Esophagus muscularis mucosa (tissue), 4 donors: ENCODE results near the gene MED26. TPM values are rescaled to one million over a fixed set of nuclear protein-coding genes. Genes with fewer than 3 reads are reported as not detected.

ENCODE experiments used
- DNase-seq: peaks from one replicate; pipeline ENCODE4 v3.0.0-alpha.2; 2017; ENCODE audit errors: extremely low spot score
- H3K27ac ChIP-seq, 4 donors: fragments of 200-600 bp; sonication (generic); replicated peaks in 1 of 4; 1 replicate in 3 of 4; 2 replicates in 1 of 4; pipeline ENCODE4 v1.5.1; 2016 to 2019; ENCODE audit warnings: mild to moderate bottlenecking in 1 of 4
- H3K27me3 ChIP-seq, 4 donors: fragments of 200-600 bp; sonication (generic); one replicate each; pipeline versions ENCODE4 v1.5.1 to v1.6.0; 2016 to 2019
- H3K36me3 ChIP-seq, 4 donors: fragments of 200-600 bp; sonication (generic); one replicate each; pipeline ENCODE4 v1.5.1; 2016 to 2019
- H3K4me1 ChIP-seq, 4 donors: fragments of 200-600 bp; sonication (generic); one replicate each; pipeline ENCODE4 v1.5.1; 2016 to 2019
- H3K4me3 ChIP-seq, 4 donors: fragments of 200-600 bp; sonication (generic); 1 replicate in 2 of 4; 2 replicates in 2 of 4; pipeline ENCODE4 v1.5.1; 2016 to 2019; ENCODE audit warnings: mild to moderate bottlenecking in 4 of 4, moderate library complexity in 1 of 4
- H3K9me3 ChIP-seq, 4 donors: fragments of 200-600 bp; sonication (generic); 1 replicate in 3 of 4; 2 replicates in 1 of 4; pipeline ENCODE4 v1.5.1; 2016 to 2019
- EP300 ChIP-seq: sonication (generic); formaldehyde crosslinking; IDR thresholded peaks from one replicate; pipeline ENCODE4 v1.6.1; 2017; ENCODE audit warnings: antibody characterized with exemption
- POLR2A ChIP-seq: fragments of 450-650 bp; IDR thresholded peaks from one replicate; pipeline ENCODE4 v1.6.1; 2017; ENCODE audit warnings: antibody characterized with exemption, moderate library complexity, mild to moderate bottlenecking, low read depth
- POLR2AphosphoS5 ChIP-seq, 2 donors: sonication (generic); formaldehyde crosslinking; IDR thresholded peaks; one replicate each; pipeline ENCODE4 v1.6.1; 2017; ENCODE audit warnings: antibody characterized with exemption in 2 of 2
- WGBS: methylation state at CpG from one replicate; pipeline ENCODE4 v1.1.5; 2018; 5-methylcytosine and 5-hydroxymethylcytosine counted together
- intact Hi-C: fragments of 100-400 bp; cut with DNase I; formaldehyde crosslinking; loops from one replicate; pipeline ENCODE4 v1.15.1; 2023
- total RNA-seq, 4 donors: library from RNA; depleted of rRNA; stranded (reverse); fragments of >200 nt; gene quantifications; one replicate each; pipeline versions ENCODE4 v1.1.0 to v1.2.1, GENCODE V29; 2016
- TF ChIP-seq, protein P1 (sequence below), 3 experiments: fragments of 200-600 bp in 2 of 3; fragments of 450-650 bp in 1 of 3; sonication (generic) in 2 of 3; IDR thresholded peaks; one replicate each; pipeline ENCODE4 v1.5.1; 2017 to 2019; ENCODE audit warnings: antibody characterized with exemption in 3 of 3, mild to moderate bottlenecking in 2 of 3, moderate library complexity in 1 of 3

Gene MED26
- total RNA-seq, 4 donors from 2014 or later = 4.2 to 11.7 (median 8.8) TPM

DNA sequence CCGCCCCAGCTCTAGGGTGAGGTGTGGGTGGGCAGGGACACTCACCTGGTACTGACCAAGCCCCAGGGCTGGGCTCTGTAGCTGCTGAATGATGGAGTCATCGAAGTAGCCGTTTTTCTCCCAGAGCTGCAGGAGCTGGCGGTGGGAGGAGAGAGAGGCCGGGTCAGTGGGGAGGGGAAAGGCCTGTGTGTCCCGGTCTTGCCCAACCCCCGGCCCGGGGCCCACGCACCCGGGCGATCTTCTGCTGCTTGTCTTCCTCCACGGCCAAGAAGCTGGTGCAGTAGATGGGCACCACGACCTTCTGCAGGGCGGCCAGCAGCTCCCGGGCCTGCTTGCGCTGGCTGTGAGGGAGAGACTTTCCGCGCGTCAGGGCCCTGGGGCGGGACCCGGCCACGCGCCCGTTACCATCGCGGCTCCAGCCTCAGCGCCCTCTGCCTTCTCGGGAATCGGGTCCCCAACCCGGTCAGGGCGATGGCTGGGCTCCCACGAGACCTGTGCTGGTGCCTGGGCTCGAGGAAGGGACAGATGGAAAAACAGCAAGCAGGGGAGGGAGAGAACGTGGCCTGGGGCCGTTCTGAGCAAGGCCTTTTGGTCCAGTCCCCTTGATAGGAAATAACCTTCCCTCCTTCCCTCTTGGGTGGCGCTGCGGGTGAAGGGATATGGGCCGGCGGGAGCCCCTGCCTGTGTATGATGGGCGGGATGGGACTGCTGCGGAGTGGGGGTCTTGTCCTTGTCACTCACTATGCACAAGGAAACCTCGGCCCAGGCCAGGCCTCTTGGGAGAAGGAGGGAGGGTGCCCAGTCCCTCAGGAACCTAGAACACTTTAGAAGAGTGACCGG, 97.2 kb downstream of the MED26 start:
- H3K4me3 ChIP-seq = no peak overlapping the region

DNA sequence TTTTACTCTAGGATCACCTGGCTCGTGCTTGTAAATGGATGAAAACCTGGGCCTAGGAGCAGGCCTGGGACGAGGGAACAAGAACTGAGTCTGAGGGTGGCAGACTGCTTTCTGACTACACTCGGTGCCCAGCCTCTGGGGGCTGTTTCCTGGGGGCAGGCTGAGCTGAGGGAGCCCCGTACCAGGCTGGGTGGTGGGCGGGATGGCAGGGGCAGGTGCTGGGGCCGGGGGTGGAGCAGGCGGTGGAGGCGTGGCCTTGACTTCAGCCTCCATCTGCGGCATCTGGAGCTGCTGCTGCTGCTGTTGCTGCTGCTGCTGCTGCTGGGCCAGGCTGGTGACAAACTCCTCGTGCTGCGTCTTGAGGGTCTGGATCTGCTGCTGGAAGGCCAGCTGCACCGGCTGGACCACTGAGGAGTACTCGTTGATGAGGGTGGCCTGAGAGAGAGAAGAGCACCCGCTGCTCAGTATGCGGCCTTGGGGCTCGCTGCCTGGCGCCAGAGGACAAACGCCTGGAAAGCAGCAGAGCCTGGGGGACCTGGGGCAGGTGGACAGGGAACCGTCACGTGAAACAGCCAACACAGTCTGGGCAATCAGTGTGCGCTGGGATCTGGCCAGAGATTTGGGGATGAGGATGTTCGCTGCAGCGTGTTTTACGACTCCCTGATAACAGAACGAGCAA, 98.4 kb downstream of the MED26 start:
- H3K4me3 ChIP-seq = no peak overlapping the region
- peaks cover 99 to 100% (median 100%) of the 10 kb centered on the region in 4 donors for H3K36me3 ChIP-seq
- DNase-seq = no peak
- intact Hi-C loops = no loop called here
- no peaks in the 10 kb centered on the region for H3K9me3 ChIP-seq
- no peak overlapping the region for H3K27ac ChIP-seq
- TF ChIP-seq EP300 (no peak), POLR2AphosphoS5 (IDR thresholded peaks at IDR 0.05) (no peak), POLR2A (no peak)
- TF ChIP-seq, protein P1, sequence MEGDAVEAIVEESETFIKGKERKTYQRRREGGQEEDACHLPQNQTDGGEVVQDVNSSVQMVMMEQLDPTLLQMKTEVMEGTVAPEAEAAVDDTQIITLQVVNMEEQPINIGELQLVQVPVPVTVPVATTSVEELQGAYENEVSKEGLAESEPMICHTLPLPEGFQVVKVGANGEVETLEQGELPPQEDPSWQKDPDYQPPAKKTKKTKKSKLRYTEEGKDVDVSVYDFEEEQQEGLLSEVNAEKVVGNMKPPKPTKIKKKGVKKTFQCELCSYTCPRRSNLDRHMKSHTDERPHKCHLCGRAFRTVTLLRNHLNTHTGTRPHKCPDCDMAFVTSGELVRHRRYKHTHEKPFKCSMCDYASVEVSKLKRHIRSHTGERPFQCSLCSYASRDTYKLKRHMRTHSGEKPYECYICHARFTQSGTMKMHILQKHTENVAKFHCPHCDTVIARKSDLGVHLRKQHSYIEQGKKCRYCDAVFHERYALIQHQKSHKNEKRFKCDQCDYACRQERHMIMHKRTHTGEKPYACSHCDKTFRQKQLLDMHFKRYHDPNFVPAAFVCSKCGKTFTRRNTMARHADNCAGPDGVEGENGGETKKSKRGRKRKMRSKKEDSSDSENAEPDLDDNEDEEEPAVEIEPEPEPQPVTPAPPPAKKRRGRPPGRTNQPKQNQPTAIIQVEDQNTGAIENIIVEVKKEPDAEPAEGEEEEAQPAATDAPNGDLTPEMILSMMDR (IDR thresholded peaks at IDR 0.05) = no peak
- H3K27me3 ChIP-seq = no peaks in the 10 kb centered on the region
- H3K4me1 ChIP-seq = no peaks in the 10 kb centered on the region
- WGBS = 96% methylated on average over 18 of the region's 25 CpGs

More for the DNA sequence above, 97.2 kb downstream of the MED26 start:
- peaks cover 97 to 100% (median 100%) of the 10 kb centered on the region in 4 donors for H3K36me3 ChIP-seq
- no peak for DNase-seq
- no peaks in the 10 kb centered on the region for H3K4me1 ChIP-seq
- TF ChIP-seq POLR2AphosphoS5 (IDR thresholded peaks at IDR 0.05) (no peak), EP300 (no peak), POLR2A (no peak)
- TF ChIP-seq, protein P1 (IDR thresholded peaks at IDR 0.05) = no peak
- H3K27ac ChIP-seq = no peak overlapping the region
- intact Hi-C loops = no loop called here
- WGBS = 93% methylated on average over 13 of the region's 43 CpGs
- no peaks in the 10 kb centered on the region for H3K9me3 ChIP-seq
- no peaks in the 10 kb centered on the region for H3K27me3 ChIP-seq

DNA sequence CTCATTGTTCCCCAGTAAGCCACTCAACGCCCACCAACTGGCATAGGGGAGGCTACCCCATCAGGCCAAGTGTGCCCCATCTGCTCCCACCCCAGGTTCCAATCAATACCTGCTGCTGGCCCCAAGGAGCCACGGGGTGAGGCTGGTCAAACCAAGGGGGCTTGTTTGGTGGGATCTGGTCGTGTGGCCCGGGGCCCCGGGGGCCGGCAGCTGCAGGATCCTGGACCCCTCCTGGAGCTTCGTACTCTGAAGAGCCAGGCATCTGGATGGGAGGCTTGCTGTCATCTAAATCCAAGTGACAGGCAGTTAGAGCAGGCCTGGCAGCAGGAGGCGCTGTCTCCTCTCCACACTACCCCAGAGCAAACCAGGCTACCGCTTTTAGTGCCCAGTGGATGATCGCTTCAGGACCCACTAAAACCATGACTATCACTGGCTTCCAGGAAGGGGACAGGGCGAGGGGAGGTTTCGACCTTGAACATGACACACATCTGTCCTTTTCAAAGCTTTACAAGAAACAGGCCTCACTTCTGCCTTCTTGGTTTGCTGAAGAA, 100.0 kb downstream of the MED26 start:
- Histone ChIP-seq H3K36me3 (peaks cover 93 to 100% (median 100%) of the 10 kb centered on the region in 4 donors), H3K27me3 (no peaks in the 10 kb centered on the region), H3K9me3 (no peaks in the 10 kb centered on the region), H3K27ac (no peak overlapping the region), H3K4me3 (no peak overlapping the region), H3K4me1 (no peaks in the 10 kb centered on the region)
- 94% methylated on average over 7 of the region's 12 CpGs for WGBS
- TF ChIP-seq, protein P1 (IDR thresholded peaks at IDR 0.05) = no peak
- TF ChIP-seq POLR2A (no peak), POLR2AphosphoS5 (IDR thresholded peaks at IDR 0.05) (no peak), EP300 (no peak)
- no peak for DNase-seq
- intact Hi-C loops = no loop called here

DNA sequence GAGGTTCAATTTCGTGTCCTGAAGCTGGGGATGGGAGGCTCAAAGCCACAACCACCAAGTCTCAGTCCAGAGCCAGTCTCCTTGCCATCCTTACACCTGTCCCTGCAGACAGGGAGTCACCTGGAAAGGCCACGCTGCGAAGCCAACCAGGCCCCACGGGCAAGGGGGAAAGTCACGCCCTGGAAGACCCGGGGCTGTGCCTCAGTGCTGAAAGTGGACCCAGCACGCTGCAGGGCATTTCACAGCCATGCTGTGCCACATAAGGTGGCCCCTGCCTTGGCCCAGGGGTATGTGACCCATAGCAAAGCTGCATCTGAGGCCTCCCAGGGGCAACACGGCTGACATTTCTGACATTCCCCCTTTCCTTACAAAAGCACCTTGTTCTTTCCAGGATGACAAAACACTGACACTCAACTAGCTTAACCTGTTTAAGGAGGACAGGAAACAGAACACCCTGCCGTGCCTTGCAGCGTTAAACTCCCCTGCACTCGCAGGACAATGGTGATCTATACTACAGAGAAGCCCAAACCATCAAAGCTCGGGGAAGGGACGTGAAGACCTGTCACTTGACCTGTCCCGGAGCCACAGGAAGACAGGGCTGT, 100.6 kb downstream of the MED26 start:
- peaks cover 93 to 100% (median 100%) of the 10 kb centered on the region in 4 donors for H3K36me3 ChIP-seq
- 92% methylated on average over 5 of the region's 14 CpGs for WGBS

More for the DNA sequence above, 100.6 kb downstream of the MED26 start:
- Histone ChIP-seq H3K4me1 (no peaks in the 10 kb centered on the region), H3K27ac (no peak overlapping the region), H3K9me3 (no peaks in the 10 kb centered on the region), H3K27me3 (no peaks in the 10 kb centered on the region), H3K4me3 (no peak overlapping the region)
- TF ChIP-seq POLR2AphosphoS5 (IDR thresholded peaks at IDR 0.05) (no peak), EP300 (no peak), POLR2A (no peak)
- DNase-seq = no peak
- intact Hi-C loops = no loop called here
